K562 (cell line): Measurements from ENCODE around the gene CTIF. TPM values are rescaled to one million over a fixed set of nuclear protein-coding genes. Genes with fewer than 3 reads are reported as not detected.
A peak's percentile ranks its signal among the peaks of the same experiment; 100 is the strongest.

Experiments used
- BRF1 ChIP-seq: IDR thresholded peaks from 3 replicates; pipeline ENCODE4 v1.6.1; 2011; ENCODE audit warnings: borderline replicate concordance, mild to moderate bottlenecking; ENCODE audit not compliant: insufficient read length; ENCODE audit errors: extremely low read depth
- CBX8 ChIP-seq: fragments of 200-600 bp; sonication (generic); IDR thresholded peaks from 2 replicates; pipeline ENCODE4 v1.6.1; 2012; ENCODE audit warnings: borderline replicate concordance, mixed run types, low read depth, mild to moderate bottlenecking, moderate library complexity, mixed read lengths, low read length, control low read depth, inconsistent platforms; ENCODE audit not compliant: poor library complexity, severe bottlenecking; ENCODE audit errors: extremely low read depth
- MCM2 ChIP-seq: fragments of 450-650 bp; IDR thresholded peaks from 2 replicates; pipeline ENCODE4 v1.6.1; 2017; ENCODE audit warnings: low read depth, mild to moderate bottlenecking
- MEIS2 ChIP-seq: fragments of 450-650 bp; IDR thresholded peaks from 2 replicates; pipeline ENCODE4 v1.6.1; 2014; ENCODE audit warnings: mild to moderate bottlenecking; ENCODE audit not compliant: partially characterized antibody
- NFE2 ChIP-seq: IDR thresholded peaks from 2 replicates; pipeline ENCODE4 v1.6.1; 2014; ENCODE audit warnings: antibody characterized with exemption, low read depth
- NR4A1 ChIP-seq, 2 experiments: fragments of 250-450 bp in 1 of 2; fragments of 450-650 bp in 1 of 2; sonication (Bioruptor Pico) in 1 of 2; IDR thresholded peaks; 2 replicates each; pipeline versions ENCODE4 v1.4.0 to v1.6.1; 2016 to 2020; ENCODE audit warnings: mild to moderate bottlenecking in 2 of 2, missing compliant biosample characterization in 1 of 2, missing genetic modification characterization in 1 of 2, moderate library complexity in 1 of 2
- PURB ChIP-seq: sonication (generic); formaldehyde crosslinking; IDR thresholded peaks from 2 replicates; pipeline ENCODE4 v1.9.0; 2021; ENCODE audit warnings: low read depth, mild to moderate bottlenecking, missing genetic modification reagents
- RAD21 ChIP-seq, 2 experiments: fragments of 250-450 bp in 1 of 2; fragments of 450-650 bp in 1 of 2; sonication (Bioruptor Pico) in 1 of 2; formaldehyde crosslinking in 1 of 2; IDR thresholded peaks in 1 of 2; conservative IDR thresholded peaks in 1 of 2; 2 replicates each; pipeline versions ENCODE4 v1.4.0 to v1.8.0; 2020 to 2022; ENCODE audit warnings: mild to moderate bottlenecking in 2 of 2, moderate library complexity in 1 of 2
- TAF7 ChIP-seq: fragments of 450-650 bp; IDR thresholded peaks from 2 replicates; pipeline ENCODE4 v1.6.1; 2016; ENCODE audit warnings: missing genetic modification characterization, missing compliant biosample characterization
- TFE3 ChIP-seq: fragments of 450-650 bp; formaldehyde crosslinking; IDR thresholded peaks from 2 replicates; pipeline ENCODE4 v1.4.0; 2020; ENCODE audit warnings: mild to moderate bottlenecking, mixed read lengths
- XRCC4 ChIP-seq: IDR thresholded peaks from one replicate; pipeline ENCODE4 v1.6.1; 2011; ENCODE audit not compliant: insufficient read depth, insufficient read length; ENCODE audit errors: extremely low read depth
- ZBTB40 ChIP-seq, 2 experiments: fragments of 450-650 bp in 1 of 2; sonication (generic) in 1 of 2; formaldehyde crosslinking in 1 of 2; IDR thresholded peaks; 2 replicates each; pipeline versions ENCODE4 v1.7.1 to v1.9.0; 2016 to 2022; ENCODE audit warnings: inconsistent platforms in 1 of 2, mild to moderate bottlenecking in 1 of 2, missing genetic modification reagents in 1 of 2
- ZFX ChIP-seq: sonication (generic); formaldehyde crosslinking; IDR thresholded peaks from 2 replicates; pipeline ENCODE4 v1.8.0; 2022; ENCODE audit warnings: mild to moderate bottlenecking, missing genetic modification reagents, moderate library complexity
- ZKSCAN8 ChIP-seq: fragments of 200-800 bp; sonication (Bioruptor generic); IDR thresholded peaks from 2 replicates; pipeline ENCODE4 v1.6.1; 2016; ENCODE audit warnings: missing genetic modification characterization, missing compliant biosample characterization
- ZNF354B ChIP-seq: fragments of 250-450 bp; sonication (Bioruptor Pico); IDR thresholded peaks from 2 replicates; pipeline ENCODE4 v1.4.0; 2020
- polyA plus RNA-seq, 8 experiments: library from polyadenylated mRNA; depleted of rRNA in 4 of 8; stranded (reverse) in 5 of 8; unstranded in 3 of 8; fragments of >200 nt; fragmentation: Nextera tagmentation in 2 of 8; fragmentation: Illumina TruSeq in 1 of 8; extraction: Ambion mirVana in 2 of 8; extraction: Trizol in 1 of 8; gene quantifications; 2 replicates each; pipeline versions ENCODE4 v1.2.1 to v1.2.3, GENCODE V29; 2011 to 2014; ENCODE audit warnings: inconsistent platforms in 1 of 8, missing spikeins in 1 of 8
- total RNA-seq, 7 experiments: library from RNA; depleted of rRNA in 6 of 7; stranded (reverse); fragments of >200 nt in 6 of 7; fragmentation: Illumina TruSeq in 2 of 7; extraction: Trizol in 2 of 7; gene quantifications; 2 replicates each; pipeline versions ENCODE4 v1.2.1 to v1.2.3, GENCODE V29; 2011 to 2021; ENCODE audit warnings: low replicate concordance in 1 of 7

CTIF gene
- total and polyA plus RNA-seq, 9 of the 15 experiments (the other 6 are each of a cell fraction or from before 2014, with no cell fraction given): 0.17 to 11.5 (median 2.2) TPM

GRCh38 chr18:48676756-48677368, 138.0 kb downstream of the CTIF start (continued):
- TF ChIP-seq BRF1 (no peak), ZBTB40 (IDR thresholded peaks at IDR 0.05) (peak; percentile 71), ZBTB40 (CRISPR knock-in tag; IDR thresholded peaks at IDR 0.05) (no peak), PURB (CRISPR knock-in tag) (no peak), CBX8 (no peak), RAD21 (CRISPR knock-in tag; conservative IDR thresholded peaks at IDR 0.05 in 1 of 2, IDR thresholded peaks at IDR 0.05 in 1 of 2) (peak; percentile 71 to 79), ZFX (CRISPR knock-in tag) (no peak), ZNF354B (CRISPR knock-in tag) (no peak), NR4A1 (CRISPR knock-in tag; IDR thresholded peaks at IDR 0.05) (no peak), NR4A1 (tag; IDR thresholded peaks at IDR 0.05) (no peak), TFE3 (CRISPR knock-in tag) (no peak), ZKSCAN8 (CRISPR knock-in tag) (no peak), MCM2 (no peak), MEIS2 (no peak), NFE2 (no peak), XRCC4 (no peak), TAF7 (no peak)
